Glutamatergic neuron (in vitro differentiated cells): Measurements from ENCODE around the gene SPIN3. TPM values are rescaled to one million over a fixed set of nuclear protein-coding genes. Genes with fewer than 3 reads are reported as not detected.
"Not testable (repeated sequence)": the region's sequence is repeated elsewhere in the genome, so short reads cannot be mapped to it uniquely, and the experiment has no call there.

ENCODE experiments used
- DNase-seq: peaks from one replicate; pipeline ENCODE4 v3.0.0; 2022
- H3K27ac Mint-ChIP-seq: one replicate; pipeline ENCODE4 v1.8.0; 2020; ENCODE audit warnings: mild to moderate bottlenecking, mixed read lengths, inconsistent platforms; ENCODE audit not compliant: unreplicated experiment
- H3K27me3 Mint-ChIP-seq: one replicate; pipeline ENCODE4 v1.8.0; 2020; ENCODE audit warnings: mild to moderate bottlenecking, moderate library complexity, mixed read lengths, inconsistent platforms; ENCODE audit not compliant: unreplicated experiment
- H3K36me3 Mint-ChIP-seq: one replicate; pipeline ENCODE4 v1.8.0; 2020; ENCODE audit warnings: mild to moderate bottlenecking, mixed read lengths, inconsistent platforms; ENCODE audit not compliant: unreplicated experiment
- H3K4me1 Mint-ChIP-seq: one replicate; pipeline ENCODE4 v1.8.0; 2020; ENCODE audit warnings: mild to moderate bottlenecking, low read depth, mixed read lengths, inconsistent platforms; ENCODE audit not compliant: unreplicated experiment
- H3K4me3 Mint-ChIP-seq: one replicate; pipeline ENCODE4 v1.8.0; 2020; ENCODE audit warnings: mild to moderate bottlenecking, mixed read lengths, inconsistent platforms; ENCODE audit not compliant: unreplicated experiment
- H3K9me3 Mint-ChIP-seq: one replicate; pipeline ENCODE4 v1.8.0; 2020; ENCODE audit warnings: mild to moderate bottlenecking, moderate library complexity, mixed read lengths, inconsistent platforms; ENCODE audit not compliant: unreplicated experiment
- total RNA-seq: library from RNA; stranded (reverse); fragmentation: NEBNext Ultra II Directional; extraction: Animal tissue kit (Norgen Biotek cat#: 25700); gene quantifications from one replicate; pipeline ENCODE4 v1.2.1, GENCODE V29; 2021; ENCODE audit not compliant: unreplicated experiment
- TF ChIP-seq, protein P1 (sequence below): fragments of 200-600 bp; sonication (generic); IDR thresholded peaks from one replicate; pipeline ENCODE4 v1.5.0; 2021; ENCODE audit not compliant: partially characterized antibody, unreplicated experiment

The SPIN3 gene
- total RNA-seq, 1 donor from 2014 or later: 33.1 TPM

DNA sequence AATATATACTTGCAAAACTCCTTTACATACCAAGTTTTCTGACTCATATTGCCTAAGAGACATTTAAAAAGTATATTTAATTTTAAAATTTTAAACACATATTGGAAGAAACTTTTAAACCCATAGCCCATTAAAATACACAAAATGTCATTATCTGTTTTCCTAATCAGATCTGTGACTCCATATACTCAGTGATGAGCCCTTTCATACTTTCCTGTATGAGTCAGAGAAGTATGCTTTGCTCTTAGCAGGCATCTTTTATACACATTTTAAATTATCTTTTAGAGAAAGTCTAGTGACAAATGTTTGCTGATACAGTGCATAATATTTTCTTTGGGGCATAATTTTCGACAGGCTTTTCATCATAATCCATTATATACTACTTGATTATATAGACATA, 26.4 kb downstream of the SPIN3 start:
- DNase-seq: no peak
- H3K27me3 Mint-ChIP-seq: no peaks in the 10 kb centered on the region
- H3K9me3 Mint-ChIP-seq: no peaks in the 10 kb centered on the region
- H3K36me3 Mint-ChIP-seq: no peaks in the 10 kb centered on the region
- H3K4me3 Mint-ChIP-seq: no peak overlapping the region
- H3K4me1 Mint-ChIP-seq: no peaks in the 10 kb centered on the region
- TF ChIP-seq, protein P1, sequence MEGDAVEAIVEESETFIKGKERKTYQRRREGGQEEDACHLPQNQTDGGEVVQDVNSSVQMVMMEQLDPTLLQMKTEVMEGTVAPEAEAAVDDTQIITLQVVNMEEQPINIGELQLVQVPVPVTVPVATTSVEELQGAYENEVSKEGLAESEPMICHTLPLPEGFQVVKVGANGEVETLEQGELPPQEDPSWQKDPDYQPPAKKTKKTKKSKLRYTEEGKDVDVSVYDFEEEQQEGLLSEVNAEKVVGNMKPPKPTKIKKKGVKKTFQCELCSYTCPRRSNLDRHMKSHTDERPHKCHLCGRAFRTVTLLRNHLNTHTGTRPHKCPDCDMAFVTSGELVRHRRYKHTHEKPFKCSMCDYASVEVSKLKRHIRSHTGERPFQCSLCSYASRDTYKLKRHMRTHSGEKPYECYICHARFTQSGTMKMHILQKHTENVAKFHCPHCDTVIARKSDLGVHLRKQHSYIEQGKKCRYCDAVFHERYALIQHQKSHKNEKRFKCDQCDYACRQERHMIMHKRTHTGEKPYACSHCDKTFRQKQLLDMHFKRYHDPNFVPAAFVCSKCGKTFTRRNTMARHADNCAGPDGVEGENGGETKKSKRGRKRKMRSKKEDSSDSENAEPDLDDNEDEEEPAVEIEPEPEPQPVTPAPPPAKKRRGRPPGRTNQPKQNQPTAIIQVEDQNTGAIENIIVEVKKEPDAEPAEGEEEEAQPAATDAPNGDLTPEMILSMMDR: no peak
- no peak overlapping the region for H3K27ac Mint-ChIP-seq

DNA sequence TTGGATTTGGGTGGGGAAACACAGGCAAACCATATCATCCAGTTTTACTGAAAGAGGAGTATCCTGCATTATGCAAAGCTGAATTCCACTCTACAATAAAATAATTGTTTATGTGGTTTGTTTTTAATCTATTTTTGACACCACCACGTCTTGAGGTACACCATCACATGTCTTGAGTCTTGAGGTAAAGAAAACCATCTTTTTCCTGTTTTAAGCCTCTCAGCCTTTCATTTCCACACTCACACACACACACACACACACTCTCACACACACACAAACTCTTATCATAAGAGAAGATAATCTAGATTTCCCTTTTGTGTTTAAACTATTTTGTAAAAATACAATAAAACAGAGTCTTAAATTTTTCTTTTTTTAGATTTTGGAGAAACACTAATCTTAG, 32.0 kb downstream of the SPIN3 start:
- no peak for DNase-seq
- no peaks in the 10 kb centered on the region for H3K36me3 Mint-ChIP-seq
- H3K4me1 Mint-ChIP-seq: no peaks in the 10 kb centered on the region
- no peak overlapping the region for H3K27ac Mint-ChIP-seq
- peaks cover 1% of the 10 kb centered on the region for H3K27me3 Mint-ChIP-seq
- TF ChIP-seq, protein P1: no peak
- H3K4me3 Mint-ChIP-seq: no peak overlapping the region
- H3K9me3 Mint-ChIP-seq: no peaks in the 10 kb centered on the region

DNA sequence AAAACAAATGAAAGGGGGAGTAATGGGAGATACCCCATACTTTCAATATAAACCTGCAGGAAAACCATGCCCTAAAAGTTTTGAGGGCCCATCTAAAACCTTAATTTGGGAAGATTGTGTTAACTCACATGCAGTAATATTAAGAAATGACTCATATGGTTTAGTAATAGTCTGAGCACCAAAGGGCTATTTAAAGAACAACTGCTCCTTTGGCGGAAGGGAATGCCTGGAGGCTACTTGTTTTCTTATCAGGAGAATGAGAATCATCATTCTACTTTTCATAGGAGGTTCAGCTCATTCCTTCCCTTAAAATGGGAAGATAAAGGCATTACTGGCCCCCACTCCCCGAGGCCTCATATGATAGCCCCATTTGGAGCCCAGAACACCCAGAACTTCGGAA, 47.6 kb downstream of the SPIN3 start:
- peaks cover 6% of the 10 kb centered on the region for H3K9me3 Mint-ChIP-seq
- H3K4me3 Mint-ChIP-seq: no peak overlapping the region
- no peaks in the 10 kb centered on the region for H3K4me1 Mint-ChIP-seq
- H3K36me3 Mint-ChIP-seq: peaks cover 8% of the 10 kb centered on the region
- no peak overlapping the region for H3K27ac Mint-ChIP-seq
- TF ChIP-seq, protein P1: no peak
- no peaks in the 10 kb centered on the region for H3K27me3 Mint-ChIP-seq
- no peak for DNase-seq

DNA sequence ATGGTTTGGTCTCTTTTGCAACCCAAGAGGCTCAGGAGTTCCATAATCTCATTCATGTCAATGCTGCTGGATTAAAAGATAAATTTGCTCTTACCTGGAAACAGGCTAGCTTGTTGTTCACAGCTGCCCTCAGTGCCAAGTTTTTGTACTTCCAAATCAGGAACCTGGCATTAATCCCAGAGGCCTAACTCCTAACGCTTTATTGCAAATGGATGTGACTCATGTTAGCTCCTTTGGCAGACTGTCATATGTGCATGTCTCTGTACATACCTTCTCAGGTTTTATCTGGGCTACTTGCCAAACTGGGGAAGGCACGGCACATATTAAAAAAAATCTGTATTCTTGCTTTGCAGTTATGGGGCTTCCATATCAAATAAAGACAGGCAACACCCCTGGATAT, 49.1 kb downstream of the SPIN3 start:
- not testable (repeated sequence) for H3K36me3 Mint-ChIP-seq, DNase-seq, H3K4me1 Mint-ChIP-seq, H3K9me3 Mint-ChIP-seq, H3K4me3 Mint-ChIP-seq, H3K27me3 Mint-ChIP-seq, H3K27ac Mint-ChIP-seq

DNA sequence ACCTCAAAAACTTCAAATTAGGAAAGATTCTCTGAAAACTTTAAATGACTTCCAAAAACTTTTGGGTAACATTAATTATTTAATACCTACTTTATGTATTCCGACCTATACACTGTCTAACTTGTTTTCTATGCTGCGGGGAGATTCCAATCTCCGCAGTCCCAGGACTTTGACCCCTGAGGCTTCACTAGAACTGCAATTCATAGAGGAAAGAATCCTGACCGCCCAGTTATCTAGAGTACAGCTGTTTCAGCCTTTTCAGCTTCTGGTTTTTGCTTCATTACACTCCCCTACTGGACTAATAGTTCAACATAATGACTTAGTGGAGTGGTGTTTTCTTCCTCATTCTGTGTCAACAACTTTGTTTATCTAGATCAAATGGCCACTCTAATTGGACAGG, 50.1 kb downstream of the SPIN3 start:
- not testable (repeated sequence) for H3K36me3 Mint-ChIP-seq, H3K27me3 Mint-ChIP-seq, H3K4me3 Mint-ChIP-seq, H3K4me1 Mint-ChIP-seq, DNase-seq, H3K27ac Mint-ChIP-seq, H3K9me3 Mint-ChIP-seq

DNA sequence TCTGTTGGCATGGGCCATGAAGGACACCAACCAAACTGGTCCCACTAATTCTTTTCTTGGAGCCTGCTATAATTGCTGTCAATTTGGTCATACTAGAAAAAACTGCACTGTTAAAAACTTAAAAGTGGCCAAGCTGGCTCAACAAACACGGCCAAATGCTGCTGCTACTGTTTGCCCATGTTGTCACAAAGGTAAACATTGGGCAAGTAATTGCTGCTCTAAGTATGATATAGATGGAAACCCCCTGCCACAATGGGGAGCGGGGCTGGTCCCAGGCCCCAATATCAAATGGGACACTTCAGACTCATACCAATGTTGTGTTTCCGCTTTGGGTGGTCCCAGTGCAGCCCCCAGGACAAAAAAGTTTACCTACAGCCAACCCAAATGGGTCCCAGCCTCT, 52.1 kb downstream of the SPIN3 start:
- H3K27me3 Mint-ChIP-seq: no peaks in the 10 kb centered on the region
- H3K36me3 Mint-ChIP-seq: peaks cover 4% of the 10 kb centered on the region
- H3K4me3 Mint-ChIP-seq: no peak overlapping the region
- H3K27ac Mint-ChIP-seq: no peak overlapping the region
- no peak for DNase-seq
- H3K9me3 Mint-ChIP-seq: peaks cover 5% of the 10 kb centered on the region
- H3K4me1 Mint-ChIP-seq: no peaks in the 10 kb centered on the region
- TF ChIP-seq, protein P1: no peak

Other genes starting within 250 kb of the SPIN3 start
- 20.1 TPM for gene SPIN2B, start 126.0 kb upstream of the SPIN3 start, total RNA-seq
- gene SPIN2A, start 141.9 kb upstream of the SPIN3 start, total RNA-seq: 1.5 TPM